NCI-H1048 (cell line): ENCODE data around the gene NUDT1.

Source experiments
- DNase-seq: peaks from one replicate; lab custom pipeline; 2025; lab: John Stamatoyannopoulos, UW

NUDT1 gene

GRCh38 chr7:2248984-2249694, 7.1 kb downstream of the NUDT1 start:
- no peak for DNase-seq

GRCh38 chr7:2249744-2250323, 7.8 kb downstream of the NUDT1 start:
- no peak for DNase-seq

GRCh38 chr7:2251381-2251780, 9.4 kb downstream of the NUDT1 start:
- no peak for DNase-seq

- no peak for DNase-seq
These were observed 10.1 kb downstream of the NUDT1 start for GRCh38 chr7:2251841-2252771.

GRCh38 chr7:2253021-2253420, 11.0 kb downstream of the NUDT1 start:
- DNase-seq: no peak

- no peak for DNase-seq
These were observed 11.7 kb downstream of the NUDT1 start for GRCh38 chr7:2253525-2254244.

- DNase-seq: no peak
These were observed 12.6 kb downstream of the NUDT1 start for GRCh38 chr7:2254429-2255144.

GRCh38 chr7:2255145-2256139, 13.4 kb downstream of the NUDT1 start:
- DNase-seq: no peak

- no peak for DNase-seq
These were observed 14.4 kb downstream of the NUDT1 start for GRCh38 chr7:2256306-2257045.

GRCh38 chr7:2257046-2257551, 15.1 kb downstream of the NUDT1 start:
- no peak for DNase-seq

- DNase-seq: no peak
These were observed 15.6 kb downstream of the NUDT1 start for GRCh38 chr7:2257651-2258050.

- DNase-seq: no peak
These were observed 16.8 kb downstream of the NUDT1 start for GRCh38 chr7:2258661-2259365.

- no peak for DNase-seq
These were observed 17.5 kb downstream of the NUDT1 start for GRCh38 chr7:2259480-2259879.

- DNase-seq: peak; percentile 56
These were observed 18.8 kb downstream of the NUDT1 start for GRCh38 chr7:2260820-2261219.

GRCh38 chr7:2261611-2262010, 19.6 kb downstream of the NUDT1 start:
- no peak for DNase-seq

GRCh38 chr7:2263176-2263575, 21.1 kb downstream of the NUDT1 start:
- DNase-seq: no peak

GRCh38 chr7:2264158-2264557, 22.1 kb downstream of the NUDT1 start:
- no peak for DNase-seq

- DNase-seq: no peak
These were observed 24.9 kb downstream of the NUDT1 start for GRCh38 chr7:2266911-2267310.
